NCI-H446 (cell line): ENCODE measurements around the gene KDM4B.

Experiments
- DNase-seq, 2 experiments: peaks; one replicate each; lab custom pipeline; 2025; lab: John Stamatoyannopoulos, UW

The KDM4B gene

DNA sequence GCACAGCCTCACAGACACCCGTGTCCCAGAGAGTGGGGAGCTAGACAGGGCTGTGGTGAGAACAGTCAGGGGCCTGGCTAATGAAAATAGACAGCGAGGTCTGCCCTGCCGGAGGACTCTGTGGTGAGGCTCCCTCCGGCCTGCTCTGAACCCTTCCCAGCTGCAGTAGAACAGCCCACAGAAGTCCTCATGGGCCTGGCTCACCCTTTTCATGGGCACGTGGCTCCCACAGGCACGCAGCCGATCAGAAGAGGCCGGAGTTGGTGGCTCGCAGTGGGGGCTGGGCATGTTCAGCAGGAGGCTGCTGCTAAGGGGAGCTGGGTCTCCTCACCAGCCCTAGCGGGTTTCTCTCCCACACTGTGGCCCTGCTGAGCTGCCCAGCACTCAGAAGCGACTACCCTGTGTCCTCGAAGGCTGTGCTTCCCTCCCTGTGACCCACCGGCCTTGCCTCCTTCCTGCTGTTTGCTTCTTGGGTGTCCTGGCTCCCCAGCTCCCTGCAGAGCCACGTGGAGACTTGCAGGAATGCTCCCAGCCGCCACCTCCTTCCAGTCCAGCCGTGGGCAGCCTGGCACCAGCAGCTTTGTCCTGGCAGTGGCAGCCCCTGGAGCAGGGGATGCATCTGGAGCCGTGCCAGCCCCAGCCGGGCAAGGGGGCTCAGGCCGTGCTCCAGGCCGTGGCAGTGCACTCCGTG is 138.7 kb downstream of the KDM4B start:
- no peak for DNase-seq

DNA sequence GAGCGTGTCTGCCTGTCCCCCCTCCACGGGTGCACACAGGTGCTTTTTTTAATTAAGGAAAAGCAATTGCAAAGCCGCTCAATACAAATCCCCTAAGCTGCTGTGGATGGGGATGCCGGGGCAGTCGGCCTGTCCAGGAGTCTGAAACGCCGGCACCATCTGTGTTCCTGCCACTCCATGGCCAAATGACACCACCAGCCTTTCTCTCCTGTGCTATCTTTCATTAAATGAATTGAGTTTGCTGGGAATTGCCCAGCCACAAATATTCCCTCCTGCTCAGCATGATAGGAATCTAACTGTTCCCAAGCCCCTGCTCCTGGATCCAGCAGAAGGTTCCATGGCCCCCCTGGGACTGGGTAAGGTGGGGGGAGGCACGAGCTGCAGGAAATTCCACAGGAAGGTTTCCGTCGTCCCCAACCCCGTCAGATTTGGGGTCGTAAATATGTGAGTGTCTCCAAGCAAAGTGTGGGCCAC is 139.2 kb downstream of the KDM4B start:
- no peak for DNase-seq

DNA sequence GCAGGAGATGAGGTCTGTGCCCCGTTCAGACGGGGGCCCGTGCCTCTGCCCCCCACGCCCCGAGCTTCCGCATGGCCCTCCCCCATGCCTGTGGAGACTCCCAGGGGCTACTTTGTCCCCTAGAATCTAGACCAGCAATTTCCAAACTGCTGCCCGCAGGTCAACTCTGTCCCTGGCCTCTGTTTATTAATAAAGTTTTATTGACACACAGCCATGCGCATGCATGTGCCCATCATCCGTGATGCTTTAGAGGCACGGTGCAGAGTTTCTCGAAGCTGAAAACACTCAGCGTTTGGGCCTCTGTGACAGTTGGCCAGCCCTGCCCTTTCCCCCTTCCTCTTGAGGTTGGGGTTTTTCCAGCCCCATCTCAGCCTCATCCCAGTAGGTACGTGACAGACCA is 140.0 kb downstream of the KDM4B start:
- DNase-seq = no peak

DNA sequence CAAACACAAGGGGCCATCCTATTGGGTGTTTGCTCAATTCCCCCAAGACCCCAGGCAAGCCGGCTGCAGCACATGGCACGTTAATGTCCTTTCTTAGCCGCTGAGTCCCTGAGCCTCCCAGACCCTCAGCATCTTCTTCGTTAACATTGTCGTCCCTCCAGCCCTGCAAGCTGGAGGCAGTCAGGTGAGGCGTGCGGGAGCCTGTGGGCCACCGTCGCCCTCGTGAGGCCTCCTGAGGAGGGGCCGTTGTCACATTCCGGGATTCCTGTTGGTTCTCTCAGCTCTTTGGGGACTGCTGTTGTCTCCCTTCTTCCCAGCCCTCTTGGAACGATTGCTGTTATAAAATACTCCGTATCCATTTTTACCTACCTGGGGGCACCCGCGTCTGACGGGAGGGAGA is 140.6 kb downstream of the KDM4B start:
- DNase-seq = no peak

DNA sequence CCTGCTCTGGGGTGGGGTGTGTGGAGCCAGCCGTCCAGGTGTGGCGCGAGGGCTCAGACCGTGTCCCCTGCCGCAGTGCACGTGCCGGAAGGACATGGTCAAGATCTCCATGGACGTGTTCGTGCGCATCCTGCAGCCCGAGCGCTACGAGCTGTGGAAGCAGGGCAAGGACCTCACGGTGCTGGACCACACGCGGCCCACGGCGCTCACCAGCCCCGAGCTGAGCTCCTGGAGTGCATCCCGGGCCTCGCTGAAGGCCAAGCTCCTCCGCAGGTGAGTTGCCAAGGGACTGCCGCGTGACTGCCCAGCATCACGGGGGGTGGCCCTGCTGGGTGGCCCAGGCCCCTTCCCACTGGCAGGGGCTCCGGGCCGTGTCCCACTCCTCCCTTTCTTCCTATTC is 141.6 kb downstream of the KDM4B start:
- DNase-seq = no peak

DNA sequence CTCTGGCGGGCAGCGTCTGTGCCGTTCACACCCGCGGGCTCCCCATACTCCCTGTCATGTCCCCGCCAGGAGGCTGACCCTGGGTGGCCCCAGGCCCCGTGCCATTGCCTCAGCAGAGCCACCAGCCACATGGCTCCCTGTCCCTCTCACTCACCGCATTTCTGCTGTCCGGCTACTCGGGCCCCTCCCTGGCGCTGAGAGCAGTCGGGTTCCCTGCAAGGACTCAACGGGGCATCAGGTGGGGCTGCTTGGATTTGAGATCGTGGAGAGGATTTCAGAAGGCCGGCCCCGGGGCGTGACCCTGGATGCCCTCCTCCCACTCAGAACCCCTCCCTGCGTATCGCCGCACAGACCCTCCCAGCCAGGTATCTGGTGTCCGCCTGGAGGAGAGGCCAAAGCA is 142.1 kb downstream of the KDM4B start:
- DNase-seq = no peak

DNA sequence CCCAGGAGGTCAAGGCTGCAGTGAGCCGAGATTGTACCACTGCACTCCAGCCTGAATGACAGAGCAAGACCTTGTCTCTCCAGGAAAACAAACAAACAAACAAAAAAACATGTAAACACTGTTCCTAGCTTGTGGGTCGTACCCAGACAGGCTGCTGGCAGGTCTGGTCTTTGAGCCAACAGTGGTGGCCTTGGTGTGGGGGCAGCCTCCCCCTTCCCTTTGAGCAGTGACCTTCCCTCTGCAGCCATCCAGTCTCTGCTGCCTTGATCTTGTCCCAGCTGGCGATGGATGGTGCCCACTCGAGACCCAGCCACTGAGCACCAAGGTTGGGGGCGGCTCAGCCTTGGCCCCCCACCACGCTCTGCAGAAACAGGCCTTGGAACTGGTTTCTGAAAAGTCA is 143.3 kb downstream of the KDM4B start:
- no peak for DNase-seq

DNA sequence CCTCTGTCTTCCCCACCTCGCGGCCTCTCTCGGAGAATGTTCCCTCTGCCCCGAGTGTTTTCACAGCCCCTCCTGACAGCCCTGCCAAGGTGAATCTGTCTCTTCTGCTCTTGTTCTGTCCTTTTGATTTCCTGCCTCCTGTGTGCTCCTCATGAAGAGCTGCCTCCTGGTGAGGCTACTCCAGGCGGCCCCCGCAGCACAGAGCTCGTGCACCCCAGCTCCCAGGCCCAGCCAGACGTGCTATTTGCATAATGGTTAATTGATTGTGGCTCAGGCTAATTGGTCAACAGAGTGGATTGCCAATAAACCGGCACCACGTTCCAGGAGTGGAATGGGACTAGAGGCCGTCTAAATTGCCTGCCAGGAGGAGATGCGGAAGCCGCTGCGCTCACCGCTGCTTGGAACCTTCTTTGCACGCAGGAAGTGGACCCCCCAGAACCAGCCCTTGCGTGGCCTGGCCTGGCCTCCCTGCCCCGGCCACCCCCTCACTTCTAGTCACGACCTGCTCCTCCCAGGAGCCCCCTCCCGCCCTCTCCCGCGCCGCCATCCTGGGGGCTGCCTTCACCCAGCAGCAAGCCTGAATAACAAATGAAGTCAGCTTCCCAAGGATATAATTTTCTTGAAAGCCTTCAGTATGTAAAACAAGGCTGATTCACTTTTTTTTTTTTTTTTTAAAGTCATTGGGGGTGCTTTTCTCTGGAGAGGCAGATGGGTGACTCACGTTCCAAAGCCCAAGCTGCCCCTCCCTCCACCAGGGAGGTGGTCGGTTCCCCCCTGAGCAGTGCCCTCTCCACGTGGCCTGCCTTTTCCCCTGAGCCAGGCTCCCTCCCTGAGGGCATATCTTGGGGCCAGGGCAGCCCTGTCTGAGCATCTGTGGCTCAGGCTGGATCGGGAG is 144.0 kb downstream of the KDM4B start:
- DNase-seq = no peak

DNA sequence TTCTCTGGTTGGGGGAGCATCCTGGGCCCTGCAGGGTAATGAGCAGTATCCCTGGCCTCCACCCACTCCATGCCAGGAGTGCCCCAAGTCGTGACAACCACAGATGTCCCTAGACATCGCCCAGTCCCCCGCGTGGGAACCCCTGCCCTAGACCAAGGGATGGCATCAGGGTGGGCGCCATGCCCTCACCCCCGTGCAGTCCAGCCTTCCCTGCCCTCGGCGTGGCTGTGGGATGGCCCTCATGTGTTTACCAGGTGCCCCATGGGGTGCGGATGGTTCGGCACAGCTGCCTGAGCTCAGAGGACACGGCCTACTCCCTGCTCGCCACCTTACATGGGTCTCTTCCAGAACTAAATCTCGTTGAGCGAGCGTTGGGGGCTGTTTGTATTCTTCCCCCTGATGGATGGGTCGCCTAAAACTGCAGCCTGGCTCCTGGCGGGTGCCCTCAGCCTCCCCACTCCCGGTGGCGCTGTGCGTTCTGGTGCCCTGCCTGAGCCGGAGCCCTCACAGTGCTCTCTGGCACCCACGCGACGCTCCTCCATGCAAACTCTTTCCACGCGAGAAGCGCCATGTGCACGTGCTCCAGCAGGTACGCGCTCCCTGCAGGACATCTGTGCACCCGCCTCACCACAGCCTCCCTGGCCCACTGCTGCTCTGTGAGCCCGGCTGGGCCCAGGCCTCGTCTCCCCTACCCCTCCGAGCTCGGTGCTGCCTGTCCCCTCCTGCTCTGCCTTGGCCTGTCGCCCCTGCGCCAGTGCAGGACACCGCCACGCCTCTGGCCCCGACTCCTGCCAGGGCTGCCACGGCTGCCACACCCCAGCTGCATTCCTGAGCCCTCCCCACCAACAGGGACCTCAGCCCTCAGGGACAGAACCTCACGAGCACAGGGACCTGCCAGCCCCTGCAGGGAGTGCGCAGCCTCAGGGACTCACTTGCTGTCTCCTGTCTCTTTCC is 145.0 kb downstream of the KDM4B start:
- no peak for DNase-seq

DNA sequence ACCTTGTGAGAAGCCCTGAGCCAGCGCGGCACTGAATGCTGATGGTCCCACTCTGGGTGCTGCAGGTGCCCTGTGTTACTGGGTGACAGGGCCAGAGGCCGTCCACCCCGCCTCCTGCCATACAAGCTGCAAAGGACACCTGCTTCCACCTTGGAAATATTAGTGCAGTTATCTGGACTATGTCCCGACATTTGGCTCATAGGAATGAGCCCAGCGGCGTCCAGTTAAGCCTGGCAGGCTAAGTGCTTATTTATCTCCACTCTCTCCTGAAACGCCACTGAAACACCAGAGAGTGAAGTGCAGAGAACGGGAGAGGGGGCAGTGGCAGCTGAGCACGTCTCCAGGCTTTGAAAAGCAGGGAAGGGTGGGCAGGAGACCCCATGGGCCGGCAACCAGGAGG is 145.8 kb downstream of the KDM4B start:
- no peak for DNase-seq

DNA sequence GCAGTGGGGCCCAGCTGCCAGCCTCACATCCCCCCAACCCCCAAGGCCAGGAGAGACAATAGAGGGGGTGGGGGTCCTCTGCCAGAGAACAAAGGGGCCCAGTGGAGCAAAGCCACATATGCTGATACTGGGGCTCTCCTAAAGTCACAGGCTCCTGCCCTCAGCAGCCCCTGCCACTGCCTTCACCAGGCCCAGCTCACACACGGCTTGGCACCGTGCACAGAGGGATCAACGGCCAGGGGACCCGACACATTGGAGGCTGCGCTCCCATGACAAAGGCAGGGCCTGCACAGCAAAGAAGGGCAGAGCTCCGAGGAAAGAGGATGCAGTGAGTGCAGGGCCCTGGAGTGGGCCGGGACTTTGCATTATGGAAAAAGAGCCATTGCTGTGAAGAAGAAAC is 146.4 kb downstream of the KDM4B start:
- no peak for DNase-seq

DNA sequence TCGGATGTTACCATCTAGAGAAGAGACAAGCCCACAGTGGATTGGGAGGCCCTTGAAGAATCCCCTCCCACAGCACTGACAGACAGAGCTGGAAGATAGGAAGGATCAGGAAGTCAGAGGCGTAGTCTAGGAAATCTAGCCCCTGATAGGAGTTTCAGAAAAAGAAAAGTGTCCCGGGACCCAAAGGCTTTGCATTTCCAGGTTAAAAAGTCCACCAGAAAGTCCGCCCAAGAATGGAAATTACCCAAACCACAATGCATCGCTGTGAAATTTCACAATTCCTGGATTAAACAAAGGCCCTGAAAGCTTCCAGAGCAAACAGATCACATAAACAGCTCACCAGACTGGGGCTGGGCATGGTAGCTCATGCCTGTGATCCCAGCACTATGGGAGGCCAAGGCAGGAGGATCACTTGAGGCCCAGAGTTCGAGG is 146.9 kb downstream of the KDM4B start:
- DNase-seq = no peak

DNA sequence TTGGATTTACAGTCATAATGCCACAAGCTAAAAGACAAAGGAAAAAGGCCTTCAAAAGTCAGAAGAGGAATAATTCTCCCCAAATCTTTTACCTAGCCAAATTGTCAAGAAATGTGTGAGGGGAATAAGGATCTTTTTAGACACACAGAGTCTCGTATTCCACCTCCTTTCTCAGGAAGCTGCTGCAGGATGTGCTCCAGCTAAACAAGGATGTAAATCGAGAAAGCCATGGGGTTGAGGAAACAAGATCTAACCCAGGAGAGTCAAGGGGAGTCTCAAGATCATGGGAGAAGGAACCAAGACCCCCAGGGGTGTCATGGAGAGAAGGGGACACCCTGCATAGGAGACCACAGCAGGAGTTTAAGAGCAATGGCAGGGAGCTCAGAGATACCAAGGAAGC is 147.4 kb downstream of the KDM4B start:
- no peak for DNase-seq

DNA sequence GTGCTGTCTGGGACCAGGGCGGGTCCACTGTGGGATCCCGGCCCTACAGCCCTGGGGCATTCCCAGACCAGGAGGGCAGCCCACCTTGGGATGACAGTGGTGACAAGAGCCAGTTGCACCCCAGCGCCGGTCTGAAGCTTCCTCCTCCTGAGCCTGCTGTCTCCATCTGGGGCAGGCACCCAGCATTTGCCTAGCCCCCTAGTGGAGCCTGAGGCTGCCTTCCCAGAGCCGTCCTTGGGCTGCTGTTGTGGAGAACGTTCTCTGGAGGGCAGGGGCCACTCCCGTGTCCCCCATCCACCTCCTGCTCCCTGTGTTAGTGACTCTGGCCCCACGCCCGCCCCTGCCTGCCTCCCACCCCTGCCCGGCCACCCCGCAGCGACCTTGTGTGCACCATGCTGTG is 148.5 kb downstream of the KDM4B start:
- DNase-seq = no peak

DNA sequence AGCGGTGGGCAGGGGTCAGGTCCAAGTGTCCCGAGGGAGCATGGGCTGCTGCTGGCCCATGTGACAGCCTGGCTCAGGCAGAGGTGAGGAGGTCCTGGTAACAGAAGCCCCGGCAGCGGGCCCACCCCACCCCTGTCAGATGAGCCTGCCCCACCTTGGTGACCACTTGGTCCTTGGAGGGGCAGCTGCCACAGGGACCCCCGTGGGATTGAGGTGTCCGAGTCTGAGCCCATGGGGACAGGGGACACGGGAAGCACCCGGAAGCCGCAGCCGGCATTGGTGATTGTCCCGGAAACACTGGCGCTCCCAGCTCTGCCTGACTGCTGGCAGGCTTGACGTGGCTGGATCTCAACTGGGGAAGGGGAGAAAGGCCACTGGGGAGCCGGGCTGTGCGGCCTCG is 149.1 kb downstream of the KDM4B start:
- DNase-seq = no peak

DNA sequence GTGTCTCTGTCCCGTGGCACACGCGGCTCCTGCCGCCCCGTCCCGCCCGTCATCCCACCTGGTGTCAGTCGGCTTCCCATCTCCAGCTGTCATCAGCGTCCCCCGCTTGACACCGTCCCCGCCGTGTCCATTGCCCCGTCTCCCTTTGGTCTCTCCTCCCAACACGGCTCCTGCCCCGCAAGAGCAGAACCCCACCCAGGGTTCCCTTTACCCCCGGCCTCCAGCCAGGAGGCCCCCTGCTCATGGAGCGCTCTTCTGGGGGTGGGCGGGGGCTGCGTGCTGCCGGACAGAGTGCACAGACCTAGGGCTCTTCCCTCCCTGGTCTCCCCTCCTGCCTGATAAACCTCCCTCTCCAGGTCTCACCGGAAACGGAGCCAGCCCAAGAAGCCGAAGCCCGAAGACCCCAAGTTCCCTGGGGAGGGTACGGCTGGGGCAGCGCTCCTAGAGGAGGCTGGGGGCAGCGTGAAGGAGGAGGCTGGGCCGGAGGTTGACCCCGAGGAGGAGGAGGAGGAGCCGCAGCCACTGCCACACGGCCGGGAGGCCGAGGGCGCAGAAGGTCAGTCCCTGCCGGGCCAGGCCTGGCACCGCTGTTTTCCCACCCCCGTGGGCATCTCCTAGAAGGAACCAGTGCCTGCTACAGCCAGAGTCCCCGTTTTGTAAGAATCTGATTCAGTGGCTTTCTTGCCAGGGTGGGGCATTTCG is 150.5 kb downstream of the KDM4B start:
- DNase-seq = no peak

DNA sequence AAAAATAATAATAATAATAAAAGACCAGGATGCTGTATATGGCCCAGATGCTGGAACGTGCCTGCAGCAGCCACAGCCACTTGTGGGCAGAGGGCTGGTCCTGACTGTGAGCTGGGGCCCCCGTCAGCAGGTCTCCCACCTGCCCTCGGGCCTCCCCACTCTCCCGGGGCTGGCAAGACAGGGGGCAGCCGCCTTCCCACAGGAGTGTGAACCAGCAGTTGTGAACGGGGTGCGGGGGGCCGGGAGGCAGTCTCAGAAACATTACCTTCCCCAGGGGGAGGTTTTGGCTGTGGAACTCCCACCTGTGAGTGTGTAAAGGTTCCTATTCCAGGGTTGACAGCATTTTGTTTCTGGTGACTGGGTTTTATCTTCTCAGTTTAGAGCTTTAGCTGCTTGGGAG is 151.4 kb downstream of the KDM4B start:
- DNase-seq = no peak

DNA sequence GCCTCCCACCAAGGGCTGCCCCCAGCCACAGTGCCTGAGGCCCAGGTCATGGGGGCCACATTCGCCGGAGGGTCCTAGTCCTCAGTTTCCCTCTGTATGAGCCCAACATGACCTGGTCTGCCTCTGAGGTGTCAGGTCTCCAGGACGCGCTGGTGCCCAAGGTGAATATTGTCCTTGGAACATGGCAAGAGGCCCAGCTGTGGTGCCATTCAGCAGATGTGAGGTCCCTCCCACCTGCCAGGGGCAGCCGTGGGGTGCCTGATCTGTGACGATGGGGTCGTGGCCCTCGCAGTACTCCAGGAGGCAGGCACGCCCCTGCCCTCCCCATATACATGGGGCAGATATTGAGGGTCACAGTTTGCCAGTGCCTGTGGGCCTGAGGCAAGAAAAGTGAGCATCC is 151.9 kb downstream of the KDM4B start:
- no peak for DNase-seq

DNA sequence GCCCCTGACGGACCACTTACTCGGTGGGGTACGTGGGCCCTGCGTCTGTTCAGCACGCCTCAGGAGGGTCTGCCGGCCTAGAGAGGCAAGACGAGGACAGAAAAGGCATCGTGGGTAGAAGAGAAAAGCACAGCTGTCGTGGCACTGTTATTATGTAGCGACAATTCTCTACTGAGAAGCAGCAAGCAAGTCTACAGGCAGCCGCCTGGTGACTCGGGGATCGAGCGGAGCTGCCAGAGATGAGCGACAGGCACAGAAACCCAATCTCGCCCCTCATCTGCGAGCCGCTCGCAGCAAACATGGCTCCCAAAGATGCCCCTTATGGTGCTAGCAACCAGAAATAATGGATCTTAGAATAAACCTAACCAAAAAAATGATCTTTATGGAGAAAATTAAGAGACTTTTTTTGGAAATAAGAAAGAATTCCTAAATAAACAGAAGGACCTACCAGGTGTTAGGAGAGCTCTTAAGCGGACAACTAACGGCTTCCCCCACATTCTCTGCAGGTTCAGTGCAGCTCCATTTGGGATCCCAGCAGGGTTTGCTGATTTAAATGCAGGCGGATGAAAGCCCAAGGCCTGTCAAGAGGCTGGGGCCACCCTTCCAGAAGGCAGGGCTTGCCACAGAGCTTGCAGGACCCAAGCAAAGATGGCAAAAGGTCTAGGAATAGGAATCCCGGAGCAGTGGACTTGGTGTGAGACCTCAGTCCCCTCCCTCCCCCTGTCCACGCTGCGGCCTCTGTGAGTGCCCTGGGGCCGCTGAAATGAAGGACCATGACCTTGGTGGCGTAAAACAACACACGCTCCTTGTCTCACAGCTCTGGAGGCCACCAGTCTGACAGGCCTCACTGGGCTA is 152.6 kb downstream of the KDM4B start:
- DNase-seq = no peak

DNA sequence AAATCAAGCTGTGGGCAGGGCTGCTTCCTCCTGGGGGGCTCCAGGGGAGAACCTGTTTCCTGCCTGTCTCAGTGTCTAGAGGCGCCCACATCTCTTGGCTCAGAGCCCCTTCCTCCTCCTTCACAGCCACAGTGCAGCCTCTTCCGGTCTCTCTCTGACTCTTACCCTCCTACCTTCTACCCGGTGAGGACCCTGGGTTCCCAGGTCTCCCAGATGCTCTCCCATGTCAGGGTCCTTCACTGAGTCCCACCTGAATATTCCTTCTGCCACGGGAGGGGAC is 153.1 kb downstream of the KDM4B start:
- no peak for DNase-seq
